Liver (tissue), 3 donors: ENCODE results near the gene UBE2Q2.

ENCODE experiments used
- CTCF ChIP-seq: fragments of 150-350 bp; IDR thresholded peaks from 2 replicates; pipeline ENCODE4 v1.5.1; 2017; ENCODE audit warnings: improper control_type of control experiment, low read depth, low read length; ENCODE audit not compliant: missing input control
- JUND ChIP-seq, 2 donors: IDR thresholded peaks; 2 replicates each; pipeline ENCODE4 v1.6.1; 2016; ENCODE audit warnings: antibody characterized with exemption in 2 of 2
- TAF1 ChIP-seq: conservative IDR thresholded peaks from 2 replicates; pipeline ENCODE4 v1.6.1; 2016; ENCODE audit warnings: antibody characterized with exemption, mild to moderate bottlenecking
- donor health status: healthy.
- donor health status: healthy.

GRCh38 chr15:75902129-75902557 is 58.9 kb downstream of the UBE2Q2 start:
- TF ChIP-seq JUND (IDR thresholded peaks at IDR 0.05) (no peak), TAF1 (no peak), CTCF (no peak)
